Transverse colon (tissue), 4 donors: ENCODE data around the gene GLP1R. TPM values are rescaled to one million over a fixed set of nuclear protein-coding genes. Genes with fewer than 3 reads are reported as not detected.

Source experiments
- DNase-seq: peaks from one replicate; pipeline ENCODE4 v3.0.0-alpha.2; 2019
- H3K27ac ChIP-seq, 4 donors: fragments of 200-600 bp; sonication (generic); 2 replicates each; pipeline ENCODE4 v1.5.1; 2016 to 2018; ENCODE audit warnings: inconsistent platforms in 4 of 4
- H3K27me3 ChIP-seq: fragments of 200-600 bp; sonication (generic); 2 replicates; pipeline ENCODE4 v1.5.1; 2017; ENCODE audit warnings: inconsistent platforms
- H3K36me3 ChIP-seq, 4 donors: fragments of 200-600 bp; sonication (generic); 2 replicates each; pipeline ENCODE4 v1.5.1; 2017 to 2019; ENCODE audit warnings: inconsistent platforms in 4 of 4
- H3K4me1 ChIP-seq, 4 donors: fragments of 200-600 bp; sonication (generic); 2 replicates each; pipeline ENCODE4 v1.5.1; 2017 to 2020; ENCODE audit warnings: inconsistent platforms in 4 of 4
- H3K4me3 ChIP-seq, 4 donors: fragments of 200-600 bp; sonication (generic); 1 replicate in 1 of 4; 2 replicates in 3 of 4; pipeline versions ENCODE4 v1.5.1 to v1.6.1; 2017 to 2019; ENCODE audit warnings: inconsistent platforms in 4 of 4
- H3K9me3 ChIP-seq, 2 donors: fragments of 200-600 bp; sonication (generic); 2 replicates each; pipeline ENCODE4 v1.5.1; 2017 to 2019; ENCODE audit warnings: inconsistent platforms in 2 of 2
- EP300 ChIP-seq: sonication (generic); formaldehyde crosslinking; IDR thresholded peaks from one replicate; pipeline ENCODE4 v1.6.1; 2017; ENCODE audit warnings: antibody characterized with exemption, low read depth
- POLR2A ChIP-seq: fragments of 450-650 bp; IDR thresholded peaks from one replicate; pipeline ENCODE4 v1.6.1; 2016; ENCODE audit warnings: antibody characterized with exemption, mild to moderate bottlenecking, moderate library complexity
- POLR2AphosphoS5 ChIP-seq, 3 donors: sonication (generic); formaldehyde crosslinking; IDR thresholded peaks; one replicate each; pipeline ENCODE4 v1.6.1; 2016; ENCODE audit warnings: antibody characterized with exemption in 3 of 3
- WGBS, 2 donors: methylation state at CpG; one replicate each; pipeline ENCODE4 v1.1.5; 2018; ENCODE audit warnings: low coverage in 1 of 2; 5-methylcytosine and 5-hydroxymethylcytosine counted together
- in situ Hi-C, 4 donors: fragments of 200-750 bp; cut with MboI; loops; one replicate each; pipeline versions ENCODE4 v1.15.0 to v1.15.1; 2017; ENCODE audit warnings: low sequenced_read_pairs in 3 of 4, low pct_ligation_motif_present in 1 of 4, low pct_unique_long_range_greater_than_20kb in 1 of 4
- intact Hi-C: fragments of 100-400 bp; cut with DNase I; formaldehyde crosslinking; loops from one replicate; pipeline ENCODE4 v1.15.1; 2023; ENCODE audit warnings: low total_unique reads
- total RNA-seq, 4 donors: library from RNA; depleted of rRNA; stranded (reverse); fragments of >200 nt; gene quantifications; one replicate each; pipeline ENCODE4 v1.1.0, GENCODE V29; 2016
- TF ChIP-seq, protein P1 (sequence below), 5 experiments: fragments of 200-600 bp in 3 of 5; fragments of 450-650 bp in 2 of 5; sonication (generic) in 3 of 5; IDR thresholded peaks; 1 replicate in 2 of 5; 2 replicates in 3 of 5; pipeline ENCODE4 v1.5.1; 2016 to 2017; ENCODE audit warnings: antibody characterized with exemption in 5 of 5, inconsistent platforms in 3 of 5, mild to moderate bottlenecking in 2 of 5, moderate library complexity in 1 of 5

Gene GLP1R
- total RNA-seq, 4 donors from 2014 or later, result not detected

DNA sequence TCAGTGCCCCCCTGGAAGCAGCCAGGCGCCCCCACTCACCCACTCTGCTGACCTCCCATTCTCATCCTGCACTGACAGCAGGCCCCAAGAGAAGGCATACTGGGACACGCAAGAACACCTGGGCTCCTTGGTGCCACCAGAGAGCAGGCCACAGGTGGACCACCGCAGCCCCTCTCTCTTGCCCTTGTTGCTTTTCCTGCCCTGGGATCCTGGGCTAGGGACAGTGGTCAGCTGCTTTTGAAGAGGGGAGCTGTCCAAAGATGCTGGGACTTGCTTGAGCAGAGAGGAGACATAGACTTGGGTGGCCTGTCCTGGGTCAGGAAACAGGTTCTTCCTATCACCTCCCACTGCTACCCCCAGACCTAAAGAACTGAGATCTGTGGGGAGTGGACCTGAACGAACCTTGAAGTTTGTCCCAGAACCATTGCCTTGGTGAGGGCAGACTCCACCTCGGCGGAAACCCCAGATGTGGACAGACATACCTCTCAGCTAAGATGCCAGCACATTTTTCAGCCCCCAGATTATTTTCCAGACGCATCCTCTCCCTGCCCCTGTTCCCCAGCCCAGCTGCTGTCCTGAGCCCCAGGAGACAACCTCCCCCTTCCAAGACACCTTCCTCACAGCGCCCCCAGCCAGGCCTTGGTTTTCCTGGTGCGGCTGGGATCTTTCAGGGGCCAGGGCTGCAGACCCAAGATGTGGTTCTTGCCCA is 1.1 kb downstream of the GLP1R start:
- no peak for DNase-seq
- H3K27ac ChIP-seq, result no peak overlapping the region
- in situ Hi-C loops, result no loop called here
- TF ChIP-seq POLR2AphosphoS5 (IDR thresholded peaks at IDR 0.05), result no peak
- TF ChIP-seq, protein P1, sequence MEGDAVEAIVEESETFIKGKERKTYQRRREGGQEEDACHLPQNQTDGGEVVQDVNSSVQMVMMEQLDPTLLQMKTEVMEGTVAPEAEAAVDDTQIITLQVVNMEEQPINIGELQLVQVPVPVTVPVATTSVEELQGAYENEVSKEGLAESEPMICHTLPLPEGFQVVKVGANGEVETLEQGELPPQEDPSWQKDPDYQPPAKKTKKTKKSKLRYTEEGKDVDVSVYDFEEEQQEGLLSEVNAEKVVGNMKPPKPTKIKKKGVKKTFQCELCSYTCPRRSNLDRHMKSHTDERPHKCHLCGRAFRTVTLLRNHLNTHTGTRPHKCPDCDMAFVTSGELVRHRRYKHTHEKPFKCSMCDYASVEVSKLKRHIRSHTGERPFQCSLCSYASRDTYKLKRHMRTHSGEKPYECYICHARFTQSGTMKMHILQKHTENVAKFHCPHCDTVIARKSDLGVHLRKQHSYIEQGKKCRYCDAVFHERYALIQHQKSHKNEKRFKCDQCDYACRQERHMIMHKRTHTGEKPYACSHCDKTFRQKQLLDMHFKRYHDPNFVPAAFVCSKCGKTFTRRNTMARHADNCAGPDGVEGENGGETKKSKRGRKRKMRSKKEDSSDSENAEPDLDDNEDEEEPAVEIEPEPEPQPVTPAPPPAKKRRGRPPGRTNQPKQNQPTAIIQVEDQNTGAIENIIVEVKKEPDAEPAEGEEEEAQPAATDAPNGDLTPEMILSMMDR (IDR thresholded peaks at IDR 0.05), result no peak
- no peak for TF ChIP-seq POLR2A
- no peak for TF ChIP-seq EP300
- no peak overlapping the region for H3K4me3 ChIP-seq
- H3K27me3 ChIP-seq, result peaks cover 51% of the 10 kb centered on the region
- no peaks in the 10 kb centered on the region for H3K36me3 ChIP-seq
- no peaks in the 10 kb centered on the region for H3K9me3 ChIP-seq
- intact Hi-C loops, result no loop called here
- WGBS, 2 donors, result 88% methylated on average over 9 of the region's 9 CpGs; no CpG with 5 or more reads in 1 of the 2 donors
- H3K4me1 ChIP-seq, result peaks cover 0 to 19% (median 14%) of the 10 kb centered on the region in 4 donors

DNA sequence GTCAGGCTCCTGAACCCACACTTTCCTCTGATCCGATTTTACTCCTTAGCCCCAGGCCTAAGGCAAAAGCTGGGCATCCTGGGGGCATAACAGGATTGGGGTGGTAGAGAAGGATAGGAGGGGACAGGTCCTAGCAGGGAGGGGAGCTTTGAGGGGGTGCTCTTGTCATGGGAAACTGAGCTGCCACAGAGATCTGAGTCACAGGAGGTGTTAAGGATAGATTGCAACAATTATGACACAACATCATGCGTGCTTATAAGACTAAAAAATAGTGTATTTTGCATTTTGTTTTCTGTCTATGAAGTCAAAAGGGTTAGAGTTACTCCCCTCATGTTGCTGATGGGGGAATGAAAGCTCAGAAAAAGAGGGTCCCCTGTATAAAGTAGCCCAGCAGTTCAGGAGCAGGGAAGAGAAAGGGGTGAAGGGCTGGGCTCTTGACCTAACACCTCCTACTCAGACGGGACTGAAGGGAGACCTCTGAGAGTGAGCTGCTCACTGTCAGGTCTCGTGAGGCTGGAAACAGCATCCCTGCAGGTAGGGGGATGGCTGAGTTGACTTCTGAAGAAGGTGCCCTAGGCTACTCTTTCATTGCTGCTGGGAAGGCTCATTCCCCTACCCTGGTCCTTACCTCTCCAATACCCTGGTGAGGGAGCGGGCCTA is 2.0 kb downstream of the GLP1R start:
- Histone ChIP-seq H3K9me3 (no peaks in the 10 kb centered on the region), H3K36me3 (no peaks in the 10 kb centered on the region), H3K27ac (no peak overlapping the region), H3K27me3 (peaks cover 51% of the 10 kb centered on the region), H3K4me3 (no peak overlapping the region), H3K4me1 (peaks cover 0 to 21% (median 14%) of the 10 kb centered on the region in 4 donors)
- in situ Hi-C loops, result no loop called here
- TF ChIP-seq POLR2AphosphoS5 (IDR thresholded peaks at IDR 0.05) (no peak), POLR2A (no peak), EP300 (no peak)
- TF ChIP-seq, protein P1 (IDR thresholded peaks at IDR 0.05), result no peak
- no peak for DNase-seq
- intact Hi-C loops, result no loop called here
- WGBS, 2 donors, result 38 to 72% methylated on average over 1 to 5 of the region's 5 CpGs

DNA sequence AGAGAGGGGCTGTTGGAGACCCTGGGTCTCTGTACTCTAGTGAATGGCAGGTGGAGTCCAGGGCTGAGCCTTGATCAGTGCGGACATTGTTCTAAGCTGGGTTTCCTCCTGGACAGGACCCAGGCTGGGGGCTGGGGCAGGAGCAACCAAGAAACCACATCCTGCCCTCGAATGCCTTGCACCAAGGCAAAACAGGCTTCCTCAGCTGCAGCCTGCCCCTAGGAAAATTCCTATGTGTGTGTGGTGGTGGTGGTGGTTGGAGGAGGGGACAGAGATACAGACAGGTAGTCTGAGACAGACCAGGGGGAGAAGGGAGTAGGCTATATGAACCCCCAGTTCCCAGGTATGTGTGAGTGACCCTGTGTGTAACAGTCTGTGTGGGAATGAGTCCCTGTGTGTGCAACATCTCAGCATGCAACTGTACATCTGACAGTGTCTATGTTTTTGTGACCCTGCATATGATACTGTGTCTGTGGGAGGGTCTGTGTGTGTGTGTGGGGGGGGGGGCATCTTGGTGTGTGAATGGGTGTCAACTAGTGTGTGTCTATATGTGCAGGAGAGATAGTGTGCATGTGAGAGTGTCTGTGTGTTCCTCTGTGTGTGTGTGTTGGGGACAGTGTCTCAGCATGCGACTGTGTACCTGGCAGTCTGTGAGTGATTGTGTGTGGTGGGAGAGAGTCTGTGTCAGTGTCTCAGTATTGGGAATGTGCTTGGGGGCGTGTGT is 3.0 kb downstream of the GLP1R start:
- Histone ChIP-seq H3K9me3 (no peaks in the 10 kb centered on the region), H3K36me3 (no peaks in the 10 kb centered on the region), H3K27me3 (peaks cover 47% of the 10 kb centered on the region), H3K4me3 (no peak overlapping the region), H3K4me1 (peaks cover 0 to 21% (median 14%) of the 10 kb centered on the region in 4 donors), H3K27ac (no peak overlapping the region)
- intact Hi-C loops, result no loop called here
- no peak for DNase-seq
- whole genome bisulfite sequencing, 2 donors, result 0 to 74% methylated on average over 1 to 4 of the region's 4 CpGs
- TF ChIP-seq POLR2AphosphoS5 (IDR thresholded peaks at IDR 0.05) (no peak), EP300 (no peak), POLR2A (no peak)
- TF ChIP-seq, protein P1 (IDR thresholded peaks at IDR 0.05), result no peak
- in situ Hi-C loops, result no loop called here

DNA sequence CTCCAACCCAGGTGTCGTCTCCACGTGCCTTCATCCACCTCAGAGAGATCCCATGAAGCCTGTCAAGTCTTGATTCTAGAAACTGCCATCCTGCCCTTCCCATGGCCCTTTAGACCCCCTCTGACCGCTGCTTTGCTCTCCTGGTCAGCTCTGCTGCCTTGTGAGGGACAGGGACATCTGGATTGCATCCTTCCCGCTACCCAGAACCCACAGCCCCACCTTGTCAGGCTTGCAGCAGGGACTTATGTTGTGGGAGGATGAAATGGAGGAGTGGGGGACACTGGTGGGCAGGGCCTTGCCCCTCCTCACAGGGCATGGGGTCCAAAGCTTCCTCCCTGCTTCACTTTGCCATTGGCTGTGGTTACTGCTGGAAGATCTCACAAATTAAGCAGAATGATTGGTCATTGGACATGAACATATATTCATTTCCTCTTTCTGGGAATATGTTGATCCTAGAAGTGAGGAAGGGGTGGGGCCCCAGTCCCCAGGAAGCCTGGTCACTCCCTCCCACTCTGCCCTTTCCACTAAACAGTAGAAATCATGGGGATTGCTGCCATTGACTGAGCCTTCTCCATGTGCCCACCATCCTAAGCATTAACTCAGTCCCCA is 4.5 kb downstream of the GLP1R start:
- no peaks in the 10 kb centered on the region for H3K9me3 ChIP-seq
- H3K4me3 ChIP-seq, result no peak overlapping the region
- H3K4me1 ChIP-seq, result peaks cover 0 to 21% (median 14%) of the 10 kb centered on the region in 4 donors
- WGBS, 2 donors, result 70% methylated on average over 4 of the region's 4 CpGs; no CpG with 5 or more reads in 1 of the 2 donors
- TF ChIP-seq, protein P1 (IDR thresholded peaks at IDR 0.05), result no peak
- TF ChIP-seq POLR2AphosphoS5 (IDR thresholded peaks at IDR 0.05), result no peak
- no peak for TF ChIP-seq EP300
- TF ChIP-seq POLR2A, result no peak
- no peak for DNase-seq
- H3K36me3 ChIP-seq, result no peaks in the 10 kb centered on the region
- peaks cover 32% of the 10 kb centered on the region for H3K27me3 ChIP-seq
- intact Hi-C loops, result no loop called here
- no peak overlapping the region for H3K27ac ChIP-seq
- in situ Hi-C loops, result no loop called here
